Measurements from ENCODE around the gene DTD1. TPM values are rescaled to one million over a fixed set of nuclear protein-coding genes. Genes with fewer than 3 reads are reported as not detected.
"Not testable (repeated sequence)": the region's sequence is repeated elsewhere in the genome, so short reads cannot be mapped to it uniquely, and the experiment has no call there.

The DTD1 gene
- total RNA-seq, 1 experiment from 2014 or later = 109 TPM

GRCh38 chr20:18739751-18740166 is 151.9 kb downstream of the DTD1 start:
- DNase-seq (ENCODE audit: low read depth) = peak; percentile 16

- no peak for DNase-seq (ENCODE audit: low read depth)
Observed at GRCh38 chr20:18740726-18741125, 152.9 kb downstream of the DTD1 start.

- no peak for DNase-seq (ENCODE audit: low read depth)
Observed at GRCh38 chr20:18742841-18743240, 155.0 kb downstream of the DTD1 start.

- no peak for DNase-seq (ENCODE audit: low read depth)
Observed at GRCh38 chr20:18743665-18744440, 156.0 kb downstream of the DTD1 start.

GRCh38 chr20:18747090-18747489 is 159.2 kb downstream of the DTD1 start:
- no peak for DNase-seq (ENCODE audit: low read depth)

GRCh38 chr20:18748987-18749386 is 161.1 kb downstream of the DTD1 start:
- no peak for DNase-seq (ENCODE audit: low read depth)

GRCh38 chr20:18749528-18749927 is 161.7 kb downstream of the DTD1 start:
- no peak for DNase-seq (ENCODE audit: low read depth)

GRCh38 chr20:18750735-18751134 is 162.9 kb downstream of the DTD1 start:
- DNase-seq (ENCODE audit: low read depth) = no peak

GRCh38 chr20:18754030-18754652 is 166.3 kb downstream of the DTD1 start:
- no peak for DNase-seq (ENCODE audit: low read depth)

- DNase-seq (ENCODE audit: low read depth) = no peak
Observed at GRCh38 chr20:18754653-18755045, 166.8 kb downstream of the DTD1 start.

- not testable (repeated sequence) for DNase-seq (ENCODE audit: low read depth)
Observed at GRCh38 chr20:18760852-18761251, 173.0 kb downstream of the DTD1 start.

GRCh38 chr20:18767676-18768075 is 179.8 kb downstream of the DTD1 start:
- no peak for DNase-seq (ENCODE audit: low read depth)

GRCh38 chr20:18773566-18773965 is 185.7 kb downstream of the DTD1 start:
- DNase-seq (ENCODE audit: low read depth) = no peak

GRCh38 chr20:18774207-18774606 is 186.4 kb downstream of the DTD1 start:
- no peak for DNase-seq (ENCODE audit: low read depth)

- DNase-seq (ENCODE audit: low read depth) = no peak
Observed at GRCh38 chr20:18775633-18776032, 187.8 kb downstream of the DTD1 start.

- no peak for DNase-seq (ENCODE audit: low read depth)
Observed at GRCh38 chr20:18778690-18779392, 191.0 kb downstream of the DTD1 start.

GRCh38 chr20:18780385-18781130 is 192.7 kb downstream of the DTD1 start:
- no peak for DNase-seq (ENCODE audit: low read depth)

- DNase-seq (ENCODE audit: low read depth) = no peak
Observed at GRCh38 chr20:18781509-18781908, 193.7 kb downstream of the DTD1 start.

GRCh38 chr20:18783385-18783959 is 195.6 kb downstream of the DTD1 start:
- DNase-seq (ENCODE audit: low read depth) = no peak

- DNase-seq (ENCODE audit: low read depth) = not testable (repeated sequence)
Observed at GRCh38 chr20:18787046-18787445, 199.2 kb downstream of the DTD1 start.

GRCh38 chr20:18788021-18788420 is 200.2 kb downstream of the DTD1 start:
- no peak for DNase-seq (ENCODE audit: low read depth)

- no peak for DNase-seq (ENCODE audit: low read depth)
Observed at GRCh38 chr20:18790787-18791186, 202.9 kb downstream of the DTD1 start.

Measured in RPMI7951 (cell line).